GM21390 (cell line): Measurements from ENCODE around the gene ARHGDIG.
A peak's percentile ranks its signal among the peaks of the same experiment; 100 is the strongest.
"Not testable (repeated sequence)": the region's sequence is repeated elsewhere in the genome, so short reads cannot be mapped to it uniquely, and the experiment has no call there.

Source experiments
- ATAC-seq: cut with Tn5 transposase; IDR thresholded peaks from one replicate; pipeline ENCODE4 v1.9.1; 2021; ENCODE audit not compliant: unreplicated experiment

The ARHGDIG gene

DNA sequence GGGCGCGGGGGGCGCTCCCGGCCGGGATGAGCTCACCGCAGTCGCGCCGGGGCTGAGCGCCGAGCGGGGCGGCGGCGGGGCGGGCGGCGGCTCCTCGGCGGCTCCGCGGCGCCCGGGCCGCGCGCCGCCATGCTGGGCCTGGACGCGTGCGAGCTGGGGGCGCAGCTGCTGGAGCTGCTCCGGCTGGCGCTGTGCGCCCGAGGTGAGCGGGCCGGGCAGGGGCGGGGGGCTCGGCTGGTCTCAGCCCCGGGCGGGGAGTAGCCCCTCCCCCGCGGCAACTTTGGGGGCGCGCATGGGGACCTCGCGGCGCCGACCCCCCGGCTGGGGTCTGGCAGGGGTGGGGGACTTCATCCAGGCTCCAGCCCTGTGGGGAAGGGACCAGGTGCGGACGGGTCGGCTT lies at the start of gene ARHGDIG:
TSS of gene ARHGDIG (plus strand) at position 40 of the 400 bp plus-strand sequence. CDS start at position 130, 90 bp downstream.
- no peak for ATAC-seq

DNA sequence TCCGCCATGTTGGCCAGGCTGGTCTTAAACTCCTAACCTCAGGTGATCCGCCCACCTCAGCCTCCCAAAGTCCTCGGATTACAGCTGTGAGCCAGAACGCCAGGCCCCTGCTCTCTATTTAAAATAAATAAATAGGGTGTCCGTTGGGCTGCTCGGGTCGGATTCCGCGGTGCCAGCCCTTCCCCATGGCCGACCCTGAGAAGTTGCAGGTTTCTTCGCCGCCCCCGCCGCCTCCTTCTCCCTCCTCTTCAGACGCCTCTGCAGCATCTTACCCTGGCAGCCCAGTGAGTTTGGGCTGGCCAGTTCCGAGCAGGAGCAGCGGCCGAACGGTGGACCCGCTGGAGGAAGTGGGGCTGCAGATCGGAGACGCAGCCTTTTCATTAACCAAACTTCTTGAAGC lies 49.4 kb upstream of the ARHGDIG start:
- ATAC-seq, result no peak

- peak; percentile 86 for ATAC-seq
Measured at GRCh38 chr16:234468-235305, 45.7 kb upstream of the ARHGDIG start, which contains the start of gene FAM234A. Gene FAM234A (plus strand): TSS chr16:234821. CDS start chr16:254414, 19,593 bp downstream.

- no peak for ATAC-seq
Measured at GRCh38 chr16:239948-240277, 40.5 kb upstream of the ARHGDIG start.

- ATAC-seq, result no peak
Measured at GRCh38 chr16:240559-240958, 39.8 kb upstream of the ARHGDIG start.

DNA sequence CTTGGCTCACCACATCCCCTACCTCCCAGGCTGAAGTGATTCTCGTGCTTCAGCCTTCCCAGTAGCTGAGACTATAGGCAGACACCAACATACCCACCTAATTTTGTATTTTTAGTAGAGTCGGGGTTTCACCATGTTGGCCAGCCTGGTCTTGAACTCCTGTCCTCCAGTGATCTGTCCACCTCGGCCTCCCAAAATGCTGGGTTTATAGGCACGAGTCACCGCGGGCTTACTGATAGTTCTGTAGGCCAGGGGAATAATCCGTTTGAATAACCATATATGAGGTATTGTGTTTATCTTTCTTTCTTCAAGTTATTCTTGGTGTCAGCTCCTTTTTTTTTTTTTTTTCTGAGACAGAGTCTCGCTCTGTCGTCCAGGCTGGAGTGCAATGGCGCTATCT lies 38.1 kb upstream of the ARHGDIG start:
- no peak for ATAC-seq

- ATAC-seq, result no peak
Measured at GRCh38 chr16:243348-243747, 37.0 kb upstream of the ARHGDIG start.

DNA sequence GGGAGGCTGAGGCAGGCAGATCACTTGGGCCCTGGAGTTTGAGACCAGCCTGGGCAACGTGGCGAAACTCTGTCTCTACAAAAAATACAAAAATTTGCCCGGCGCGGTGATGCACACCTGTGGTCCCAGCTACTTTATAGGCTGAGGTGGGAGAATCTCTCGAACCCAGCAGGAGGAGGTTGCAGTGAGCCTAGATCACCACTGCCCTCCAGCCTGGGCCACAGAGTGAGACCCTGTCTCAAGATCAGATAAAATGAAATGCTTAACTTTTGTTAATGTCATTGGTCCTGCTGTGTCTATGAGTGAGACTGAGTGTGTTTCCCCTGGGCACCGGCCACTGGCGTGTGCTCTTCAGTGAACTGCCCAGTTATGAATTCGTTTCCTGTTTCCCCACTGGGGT lies 35.3 kb upstream of the ARHGDIG start:
- no peak for ATAC-seq

DNA sequence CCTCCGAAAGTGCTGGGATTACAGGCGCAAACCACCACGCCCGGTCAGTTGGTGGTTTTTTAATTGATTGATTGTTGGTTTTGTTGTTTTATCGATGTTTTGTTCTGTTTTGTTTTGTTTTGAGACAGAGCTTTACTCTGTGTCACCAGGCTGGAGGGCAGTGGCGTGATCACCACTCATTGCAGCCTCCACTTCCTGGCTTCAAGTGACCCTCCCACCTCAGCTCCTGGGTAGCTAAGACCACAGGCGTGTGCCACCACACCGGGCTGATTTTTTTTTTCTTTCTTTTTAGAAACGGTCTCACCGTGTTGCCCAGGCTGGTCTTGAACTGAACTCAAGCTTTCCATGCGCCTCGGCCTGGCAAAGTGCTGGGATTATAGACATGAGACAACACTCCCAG lies 33.4 kb upstream of the ARHGDIG start:
- ATAC-seq, result no peak

DNA sequence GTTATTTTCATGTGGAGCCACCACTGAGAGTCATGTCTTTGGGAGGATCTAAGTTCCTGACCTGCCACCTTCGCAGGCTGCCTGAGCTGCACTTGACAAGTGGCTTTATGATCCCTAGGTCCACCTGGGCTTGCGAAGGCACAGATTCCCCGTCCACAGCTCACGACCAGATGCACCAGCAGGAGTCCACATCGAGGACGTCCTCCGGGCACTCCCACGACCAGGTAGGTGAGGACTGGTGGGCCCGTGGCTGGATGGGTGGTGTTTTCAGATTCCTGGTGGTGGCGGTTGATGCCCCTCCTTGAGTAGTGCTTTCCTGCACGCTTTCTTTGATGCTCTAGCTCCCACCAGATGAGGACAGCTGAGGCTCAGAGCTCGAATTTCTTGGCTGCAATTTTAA lies 31.0 kb upstream of the ARHGDIG start:
- no peak for ATAC-seq

- no peak for ATAC-seq
Measured at GRCh38 chr16:252366-253337, 27.7 kb upstream of the ARHGDIG start.

GRCh38 chr16:253833-254232 lies 26.6 kb upstream of the ARHGDIG start:
- no peak for ATAC-seq

DNA sequence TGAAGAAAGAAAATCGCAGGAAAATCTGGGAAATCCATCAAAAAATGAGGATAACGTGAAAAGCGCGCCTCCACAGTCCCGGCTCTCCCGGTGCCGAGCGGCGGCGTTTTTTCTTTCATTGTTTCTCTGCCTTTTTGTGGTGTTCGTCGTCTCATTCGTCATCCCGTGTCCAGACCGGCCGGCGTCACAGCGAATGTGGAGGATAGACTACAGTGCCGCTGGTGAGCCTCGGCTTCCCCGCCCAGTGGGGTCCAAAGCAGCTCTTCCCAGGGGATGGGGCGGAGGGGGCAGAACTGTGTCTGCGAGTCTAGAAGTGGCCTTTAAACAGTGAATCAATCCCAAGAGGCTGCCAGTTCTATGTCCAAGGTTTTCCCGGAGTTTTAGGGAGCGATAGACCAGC lies 25.9 kb upstream of the ARHGDIG start:
- ATAC-seq, result no peak

DNA sequence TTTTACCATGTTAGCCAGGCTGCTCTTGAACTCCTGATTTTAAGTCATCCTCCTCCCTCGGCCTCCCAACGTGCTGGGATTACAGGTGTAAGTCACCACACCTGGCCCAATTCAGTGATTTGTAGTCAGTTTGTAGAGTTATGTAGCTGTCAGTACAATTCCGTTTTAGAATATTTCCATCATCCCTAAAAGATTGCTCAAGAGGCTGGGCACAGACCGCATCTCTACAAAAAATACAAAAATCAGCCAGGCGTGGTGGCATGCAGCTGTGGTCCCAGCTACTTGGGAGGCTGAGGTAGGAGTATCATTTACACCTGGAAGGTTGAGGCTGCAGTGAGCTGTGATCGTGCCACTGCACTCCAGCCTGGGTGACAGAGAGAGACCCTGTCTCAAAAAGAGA lies 25.2 kb upstream of the ARHGDIG start:
- no peak for ATAC-seq

- not testable (repeated sequence) for ATAC-seq
Measured at GRCh38 chr16:258091-258490, 22.3 kb upstream of the ARHGDIG start.

- ATAC-seq, result no peak
Measured at GRCh38 chr16:259226-259625, 21.2 kb upstream of the ARHGDIG start.

- no peak for ATAC-seq
Measured at GRCh38 chr16:259814-260253, 20.6 kb upstream of the ARHGDIG start.

DNA sequence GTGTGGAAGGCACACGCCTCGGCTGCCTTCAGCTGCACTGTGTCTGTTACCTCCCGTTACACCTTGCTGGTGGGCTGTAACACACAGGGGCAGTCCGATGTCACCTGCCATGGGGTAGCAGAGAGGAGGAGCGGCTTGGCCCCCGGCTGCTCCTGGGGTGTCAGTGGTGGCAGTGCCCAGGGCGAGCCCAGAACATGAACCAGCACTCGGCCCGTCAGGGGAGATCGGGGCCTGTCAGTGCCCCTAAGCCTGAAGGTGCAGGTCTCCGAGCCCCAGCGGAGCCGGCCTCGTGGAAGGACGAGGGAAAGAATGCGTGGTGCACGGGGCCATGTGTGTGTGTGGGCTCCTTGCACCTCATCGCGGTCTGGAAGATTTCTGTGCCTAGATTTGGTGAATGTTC lies 20.1 kb upstream of the ARHGDIG start:
- no peak for ATAC-seq

GRCh38 chr16:261031-261691 lies 19.2 kb upstream of the ARHGDIG start:
- ATAC-seq, result no peak

- no peak for ATAC-seq
Measured at GRCh38 chr16:262121-262745, 18.2 kb upstream of the ARHGDIG start.
